Thoracic aorta (tissue), 2 donors: ENCODE data around the gene CFDP1. TPM values are rescaled to one million over a fixed set of nuclear protein-coding genes. Genes with fewer than 3 reads are reported as not detected.
"Not testable (repeated sequence)": the region's sequence is repeated elsewhere in the genome, so short reads cannot be mapped to it uniquely, and the experiment has no call there.

Source experiments
- ATAC-seq: fragments of 150-250 bp; one replicate; pipeline ENCODE4 v1.8.0; 2017; ENCODE audit warnings: low read depth; ENCODE audit not compliant: insufficient number of reproducible peaks, low FRiP score
- DNase-seq: peaks from one replicate; pipeline ENCODE4 v3.0.0-alpha.2; 2020; ENCODE audit warnings: low spot score
- H3K27ac ChIP-seq, 2 donors: fragments of 200-600 bp; sonication (generic); 1 replicate in 1 of 2; 2 replicates in 1 of 2; pipeline ENCODE4 v1.5.1; 2016; ENCODE audit warnings: mild to moderate bottlenecking in 2 of 2, moderate library complexity in 2 of 2
- H3K27me3 ChIP-seq: fragments of 200-600 bp; sonication (generic); replicated peaks from 2 replicates; pipeline ENCODE4 v1.6.0; 2016; ENCODE audit warnings: mild to moderate bottlenecking; ENCODE audit not compliant: insufficient read depth
- H3K36me3 ChIP-seq: fragments of 200-600 bp; sonication (generic); one replicate; pipeline ENCODE4 v1.5.1; 2016
- H3K4me1 ChIP-seq, 2 donors: fragments of 200-600 bp; sonication (generic); 1 replicate in 1 of 2; 2 replicates in 1 of 2; pipeline versions ENCODE4 v1.5.1 to v1.6.0; 2016; ENCODE audit warnings: low read depth in 2 of 2, mild to moderate bottlenecking in 1 of 2; ENCODE audit not compliant: control insufficient read depth in 1 of 2
- H3K4me3 ChIP-seq: fragments of 200-600 bp; sonication (generic); 2 replicates; pipeline ENCODE4 v1.5.1; 2016; ENCODE audit warnings: mild to moderate bottlenecking
- H3K9me3 ChIP-seq: fragments of 200-600 bp; sonication (generic); 2 replicates; pipeline ENCODE4 v1.5.1; 2016
- total RNA-seq, 2 donors: library from RNA; depleted of rRNA; stranded (reverse); fragments of >200 nt; gene quantifications; one replicate each; pipeline versions ENCODE4 v1.1.0 to v1.2.3, GENCODE V29; 2016
- TF ChIP-seq, protein P1 (sequence below): fragments of 200-600 bp; sonication (generic); IDR thresholded peaks from one replicate; pipeline ENCODE4 v1.5.1; 2019; ENCODE audit warnings: antibody characterized with exemption

CFDP1 gene
- total RNA-seq, 2 donors from 2014 or later: 31.1 to 84.7 TPM

- H3K4me1 ChIP-seq: no peaks in the 10 kb centered on the region
- ATAC-seq: no peak
Measured at GRCh38 chr16:75472908-75473877, 39.9 kb upstream of the CFDP1 start.

DNA sequence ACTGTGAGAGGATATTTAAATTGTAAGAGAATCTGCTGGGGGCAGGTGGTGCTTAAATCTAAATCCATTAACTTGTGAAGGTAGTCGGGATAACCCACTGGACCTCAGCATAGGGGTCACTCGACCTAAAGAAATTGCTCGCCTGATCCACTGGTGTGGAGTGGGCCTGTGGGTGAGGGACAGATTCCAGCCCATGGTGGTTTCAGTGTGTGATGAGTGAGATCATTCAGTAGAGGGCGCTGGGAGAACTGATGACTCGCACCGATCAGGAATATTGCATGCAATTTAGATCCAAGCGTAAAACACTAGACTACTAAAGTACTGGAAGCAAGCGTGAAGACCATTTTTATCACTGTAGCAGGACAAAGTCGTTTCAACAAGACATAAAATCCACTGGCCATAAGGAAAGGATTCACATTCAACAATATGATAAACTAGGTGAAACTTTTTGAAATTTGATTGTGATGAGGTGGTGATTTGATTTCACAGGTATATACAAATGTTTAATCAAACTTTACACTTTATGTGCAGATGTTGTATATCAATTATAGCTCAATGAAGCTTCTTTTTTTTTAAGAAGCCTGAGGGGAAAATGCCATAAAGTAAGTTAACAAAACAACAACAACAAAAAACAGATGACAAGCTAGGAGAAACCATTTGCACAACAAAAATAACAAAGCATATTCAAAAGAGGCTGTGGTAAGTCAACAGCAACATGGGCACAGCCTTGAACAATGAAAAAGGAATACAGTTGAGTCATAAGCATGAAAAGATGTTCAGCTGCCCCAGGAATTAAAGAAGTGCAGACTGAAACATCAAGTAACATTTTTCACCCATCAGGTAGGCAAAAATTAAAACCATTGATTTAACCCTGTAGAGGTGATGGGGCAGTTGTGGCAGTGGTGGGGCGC, 38.7 kb upstream of the CFDP1 start:
- TF ChIP-seq, protein P1, sequence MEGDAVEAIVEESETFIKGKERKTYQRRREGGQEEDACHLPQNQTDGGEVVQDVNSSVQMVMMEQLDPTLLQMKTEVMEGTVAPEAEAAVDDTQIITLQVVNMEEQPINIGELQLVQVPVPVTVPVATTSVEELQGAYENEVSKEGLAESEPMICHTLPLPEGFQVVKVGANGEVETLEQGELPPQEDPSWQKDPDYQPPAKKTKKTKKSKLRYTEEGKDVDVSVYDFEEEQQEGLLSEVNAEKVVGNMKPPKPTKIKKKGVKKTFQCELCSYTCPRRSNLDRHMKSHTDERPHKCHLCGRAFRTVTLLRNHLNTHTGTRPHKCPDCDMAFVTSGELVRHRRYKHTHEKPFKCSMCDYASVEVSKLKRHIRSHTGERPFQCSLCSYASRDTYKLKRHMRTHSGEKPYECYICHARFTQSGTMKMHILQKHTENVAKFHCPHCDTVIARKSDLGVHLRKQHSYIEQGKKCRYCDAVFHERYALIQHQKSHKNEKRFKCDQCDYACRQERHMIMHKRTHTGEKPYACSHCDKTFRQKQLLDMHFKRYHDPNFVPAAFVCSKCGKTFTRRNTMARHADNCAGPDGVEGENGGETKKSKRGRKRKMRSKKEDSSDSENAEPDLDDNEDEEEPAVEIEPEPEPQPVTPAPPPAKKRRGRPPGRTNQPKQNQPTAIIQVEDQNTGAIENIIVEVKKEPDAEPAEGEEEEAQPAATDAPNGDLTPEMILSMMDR: peak; percentile 76
- no peaks in the 10 kb centered on the region for H3K4me1 ChIP-seq
- H3K36me3 ChIP-seq: no peaks in the 10 kb centered on the region
- no peaks in the 10 kb centered on the region for H3K9me3 ChIP-seq
- H3K27me3 ChIP-seq: no peaks in the 10 kb centered on the region
- H3K4me3 ChIP-seq: no peak overlapping the region
- ATAC-seq (peak; percentile 60), DNase-seq (no peak)
- no peak overlapping the region for H3K27ac ChIP-seq

More at GRCh38 chr16:75472908-75473877, 39.9 kb upstream of the CFDP1 start:
- H3K4me3 ChIP-seq: no peak overlapping the region
- no peak for DNase-seq
- H3K9me3 ChIP-seq: no peaks in the 10 kb centered on the region
- H3K27me3 ChIP-seq: no peaks in the 10 kb centered on the region
- no peak overlapping the region for H3K27ac ChIP-seq
- no peaks in the 10 kb centered on the region for H3K36me3 ChIP-seq
- TF ChIP-seq, protein P1: no peak

DNA sequence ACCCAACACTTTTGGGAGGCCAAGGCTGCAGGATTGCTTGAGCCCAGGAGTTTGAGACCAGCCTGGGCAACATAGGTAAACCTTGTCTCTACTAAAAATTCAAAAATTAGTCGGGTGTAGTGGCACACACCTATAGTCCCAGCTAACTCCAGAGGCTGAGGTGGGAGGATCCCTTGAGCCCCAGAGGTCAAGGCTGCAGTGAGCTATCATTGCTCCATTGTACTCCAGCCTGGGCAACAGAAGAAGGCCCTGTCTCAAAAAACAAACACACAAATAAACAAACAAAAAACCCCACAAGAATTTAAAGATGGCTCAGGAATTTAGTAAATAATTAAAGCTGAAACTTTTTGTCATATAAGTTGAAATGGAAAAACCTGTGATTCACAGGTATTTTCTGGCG, 33.5 kb upstream of the CFDP1 start:
- H3K36me3 ChIP-seq: no peaks in the 10 kb centered on the region
- no peak for DNase-seq
- H3K27me3 ChIP-seq: no peaks in the 10 kb centered on the region
- no peak for ATAC-seq
- H3K27ac ChIP-seq: no peak overlapping the region
- no peaks in the 10 kb centered on the region for H3K9me3 ChIP-seq
- TF ChIP-seq, protein P1: no peak
- peaks cover 6 to 14% of the 10 kb centered on the region in 2 donors for H3K4me1 ChIP-seq
- no peak overlapping the region for H3K4me3 ChIP-seq

DNA sequence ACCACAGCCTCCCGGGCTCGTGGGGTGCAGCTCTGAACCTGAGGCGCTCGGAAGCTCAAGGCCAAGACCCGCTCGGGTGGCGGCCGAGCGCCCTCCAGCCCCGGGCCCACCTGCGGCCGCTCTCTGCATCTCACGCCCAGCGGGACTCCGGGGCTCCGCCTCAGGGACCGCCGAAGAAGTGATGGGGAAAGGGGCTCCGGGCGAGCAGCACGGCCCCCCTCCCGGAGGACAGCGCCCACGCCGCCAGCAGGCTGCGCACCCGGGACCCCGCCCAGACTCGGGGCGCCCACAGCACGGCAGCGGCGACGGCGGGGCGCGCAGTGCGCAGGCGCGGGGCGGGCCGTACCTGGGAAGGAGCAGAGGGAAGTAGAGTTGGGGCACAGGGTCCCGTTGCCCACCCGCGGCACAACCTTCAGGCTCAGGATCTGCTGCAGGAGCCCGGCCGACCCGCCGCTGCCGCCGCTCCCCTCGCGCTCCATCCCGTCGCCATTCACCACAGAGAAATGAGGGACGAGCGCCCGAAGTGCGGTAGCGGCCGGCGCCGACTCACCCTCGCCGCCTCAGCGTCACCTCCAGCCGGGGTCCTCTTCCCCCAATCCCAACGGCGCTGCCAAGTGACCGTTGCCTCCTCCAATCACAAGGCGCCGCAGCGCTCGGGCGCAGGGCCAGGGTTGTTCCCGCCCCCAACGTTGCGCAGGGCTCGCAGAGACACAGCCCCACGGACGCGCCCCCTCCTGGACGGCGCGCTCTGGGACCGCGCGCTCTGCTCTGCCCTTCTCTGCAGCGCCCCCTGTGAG, 31.0 kb upstream of the CFDP1 start, which contains the start of gene TMEM170A:
TMEM170A (minus strand) TSS at position 568 of the 797 bp plus-strand sequence; CDS start at position 479, 89 bp downstream.
- H3K4me1 ChIP-seq: peaks cover 12 to 22% of the 10 kb centered on the region in 2 donors
- TF ChIP-seq, protein P1: peak; percentile 100
- H3K36me3 ChIP-seq: no peaks in the 10 kb centered on the region
- H3K27me3 ChIP-seq: no peaks in the 10 kb centered on the region
- ATAC-seq: peak; percentile 97
- no peaks in the 10 kb centered on the region for H3K9me3 ChIP-seq
- peak within 1 kb of the TSS; percentile 98 for H3K4me3 ChIP-seq
- H3K27ac ChIP-seq: peak within 1 kb of the TSS; percentile 80 to 90
- peak; percentile 98 for DNase-seq

DNA sequence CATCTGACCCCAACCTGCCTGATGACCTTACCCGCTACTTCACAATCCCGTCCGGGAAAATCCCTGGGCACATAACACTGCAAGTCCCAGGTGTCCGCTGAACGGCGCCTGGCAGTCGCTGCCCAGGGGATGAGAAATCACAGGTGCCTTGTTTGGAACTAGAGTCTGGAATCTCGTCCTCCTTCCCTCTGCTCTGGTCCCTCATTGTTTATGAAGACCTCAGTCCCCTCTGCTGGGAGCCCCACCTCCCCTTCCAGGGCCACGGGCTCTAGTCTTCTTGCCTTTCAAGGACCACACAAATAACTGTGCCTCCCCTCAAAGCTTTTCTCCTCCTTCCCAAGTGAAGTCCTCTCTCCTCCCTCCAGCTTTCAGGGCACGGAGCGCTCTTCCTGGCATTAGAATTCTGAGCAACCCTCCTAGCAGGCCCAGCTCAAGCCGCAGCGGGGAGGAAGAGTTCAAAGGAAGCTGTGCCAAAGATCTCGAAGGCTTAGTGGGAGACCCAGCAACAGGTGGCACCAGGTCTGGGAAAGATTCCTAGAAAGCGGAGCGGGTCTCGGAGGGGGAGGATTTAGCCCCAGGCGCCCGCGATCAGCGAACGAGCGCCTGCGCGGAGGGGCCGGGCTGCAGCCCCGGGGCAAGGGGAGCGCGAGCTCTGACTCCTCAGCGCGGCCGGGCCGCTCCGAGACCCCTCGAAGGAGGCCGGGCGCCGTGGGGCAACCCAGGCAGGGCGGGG, 30.3 kb upstream of the CFDP1 start:
- Histone ChIP-seq H3K4me1 (peaks cover 12 to 22% of the 10 kb centered on the region in 2 donors), H3K27ac (peak overlapping the region; percentile 80 to 90), H3K4me3 (peak overlapping the region; percentile 98)
- H3K36me3 ChIP-seq, H3K27me3 ChIP-seq, ATAC-seq, H3K9me3 ChIP-seq, DNase-seq: not testable (repeated sequence)
